Body of pancreas (tissue), 4 donors: ENCODE data around the gene SH3D19. TPM values are rescaled to one million over a fixed set of nuclear protein-coding genes. Genes with fewer than 3 reads are reported as not detected.
A peak's percentile ranks its signal among the peaks of the same experiment; 100 is the strongest.

Experiments
- ATAC-seq: fragments of 150-250 bp; one replicate; pipeline ENCODE4 v1.9.1; 2016
- DNase-seq, 4 donors: peaks; one replicate each; pipeline ENCODE4 v3.0.0-alpha.2; 2019
- H3K27ac ChIP-seq, 4 donors: fragments of 200-600 bp; sonication (generic); 1 replicate in 3 of 4; 2 replicates in 1 of 4; pipeline versions ENCODE4 v1.5.1 to v1.6.1; 2016 to 2019; ENCODE audit warnings: mild to moderate bottlenecking in 1 of 4, mixed read lengths in 1 of 4, moderate library complexity in 1 of 4
- H3K27me3 ChIP-seq, 2 donors: fragments of 200-600 bp; sonication (generic); one replicate each; pipeline ENCODE4 v1.6.0; 2016; ENCODE audit warnings: mild to moderate bottlenecking in 1 of 2
- H3K36me3 ChIP-seq, 2 donors: fragments of 200-600 bp; sonication (generic); replicated peaks in 1 of 2; 2 replicates each; pipeline ENCODE4 v1.5.1; 2016; ENCODE audit warnings: low read depth in 2 of 2; ENCODE audit not compliant: insufficient read depth in 1 of 2
- H3K4me1 ChIP-seq: fragments of 200-600 bp; sonication (generic); one replicate; pipeline ENCODE4 v1.6.0; 2016
- H3K4me3 ChIP-seq, 2 donors: fragments of 200-600 bp; sonication (generic); 1 replicate in 1 of 2; 2 replicates in 1 of 2; pipeline ENCODE4 v1.5.1; 2016 to 2019
- H3K9me3 ChIP-seq, 3 donors: fragments of 200-600 bp; sonication (generic); 1 replicate in 2 of 3; 2 replicates in 1 of 3; pipeline ENCODE4 v1.5.1; 2016
- POLR2A ChIP-seq, 3 donors: fragments of 450-650 bp; IDR thresholded peaks; one replicate each; pipeline ENCODE4 v1.6.1; 2016; ENCODE audit warnings: antibody characterized with exemption in 3 of 3, mild to moderate bottlenecking in 2 of 3
- WGBS, 2 donors: methylation state at CpG; one replicate each; pipeline ENCODE4 v1.1.5; 2017; 5-methylcytosine and 5-hydroxymethylcytosine counted together
- intact Hi-C: fragments of 100-400 bp; cut with DNase I; formaldehyde crosslinking; loops from one replicate; pipeline ENCODE4 v1.15.1; 2023
- total RNA-seq, 2 donors: library from RNA; depleted of rRNA; stranded (reverse); fragments of >200 nt; gene quantifications; one replicate each; pipeline ENCODE4 v1.1.0, GENCODE V29; 2016
- TF ChIP-seq, protein P1 (sequence below), 7 experiments: fragments of 450-650 bp in 4 of 7; fragments of 200-600 bp in 3 of 7; sonication (generic) in 3 of 7; IDR thresholded peaks; one replicate each; pipeline ENCODE4 v1.5.1; 2016 to 2019; ENCODE audit warnings: antibody characterized with exemption in 7 of 7

Gene SH3D19
- total RNA-seq, 2 donors from 2014 or later: 38.1 to 42.8 TPM

GRCh38 chr4:151359576-151359975 lies 34.2 kb upstream of the SH3D19 start:
- no peaks in the 10 kb centered on the region for H3K4me1 ChIP-seq
- no peaks in the 10 kb centered on the region for H3K36me3 ChIP-seq
- TF ChIP-seq, protein P1, sequence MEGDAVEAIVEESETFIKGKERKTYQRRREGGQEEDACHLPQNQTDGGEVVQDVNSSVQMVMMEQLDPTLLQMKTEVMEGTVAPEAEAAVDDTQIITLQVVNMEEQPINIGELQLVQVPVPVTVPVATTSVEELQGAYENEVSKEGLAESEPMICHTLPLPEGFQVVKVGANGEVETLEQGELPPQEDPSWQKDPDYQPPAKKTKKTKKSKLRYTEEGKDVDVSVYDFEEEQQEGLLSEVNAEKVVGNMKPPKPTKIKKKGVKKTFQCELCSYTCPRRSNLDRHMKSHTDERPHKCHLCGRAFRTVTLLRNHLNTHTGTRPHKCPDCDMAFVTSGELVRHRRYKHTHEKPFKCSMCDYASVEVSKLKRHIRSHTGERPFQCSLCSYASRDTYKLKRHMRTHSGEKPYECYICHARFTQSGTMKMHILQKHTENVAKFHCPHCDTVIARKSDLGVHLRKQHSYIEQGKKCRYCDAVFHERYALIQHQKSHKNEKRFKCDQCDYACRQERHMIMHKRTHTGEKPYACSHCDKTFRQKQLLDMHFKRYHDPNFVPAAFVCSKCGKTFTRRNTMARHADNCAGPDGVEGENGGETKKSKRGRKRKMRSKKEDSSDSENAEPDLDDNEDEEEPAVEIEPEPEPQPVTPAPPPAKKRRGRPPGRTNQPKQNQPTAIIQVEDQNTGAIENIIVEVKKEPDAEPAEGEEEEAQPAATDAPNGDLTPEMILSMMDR (IDR thresholded peaks at IDR 0.05): no peak
- no peak for TF ChIP-seq POLR2A (IDR thresholded peaks at IDR 0.05)
- no peaks in the 10 kb centered on the region for H3K9me3 ChIP-seq
- H3K27me3 ChIP-seq: no peaks in the 10 kb centered on the region
- intact Hi-C loops: no loop called here
- H3K4me3 ChIP-seq: no peak overlapping the region
- DNase-seq (peak in 1 of 4 donors; percentile 12), ATAC-seq (no peak)
- WGBS, 2 donors: 58 to 74% methylated on average over 4 of the region's 4 CpGs
- no peak overlapping the region for H3K27ac ChIP-seq

- H3K4me1 ChIP-seq: no peaks in the 10 kb centered on the region
- H3K27ac ChIP-seq: no peak overlapping the region
- 93 to 96% methylated on average over 3 of the region's 3 CpGs for WGBS, 2 donors
- TF ChIP-seq, protein P1 (IDR thresholded peaks at IDR 0.05): no peak
- no peak for TF ChIP-seq POLR2A (IDR thresholded peaks at IDR 0.05)
- no peak overlapping the region for H3K4me3 ChIP-seq
- no peaks in the 10 kb centered on the region for H3K36me3 ChIP-seq
- H3K27me3 ChIP-seq: no peaks in the 10 kb centered on the region
- no peak for DNase-seq
- intact Hi-C loops: no loop called here
- ATAC-seq: no peak
- H3K9me3 ChIP-seq: no peaks in the 10 kb centered on the region
Measured at GRCh38 chr4:151358266-151358665, 32.9 kb upstream of the SH3D19 start.

DNA sequence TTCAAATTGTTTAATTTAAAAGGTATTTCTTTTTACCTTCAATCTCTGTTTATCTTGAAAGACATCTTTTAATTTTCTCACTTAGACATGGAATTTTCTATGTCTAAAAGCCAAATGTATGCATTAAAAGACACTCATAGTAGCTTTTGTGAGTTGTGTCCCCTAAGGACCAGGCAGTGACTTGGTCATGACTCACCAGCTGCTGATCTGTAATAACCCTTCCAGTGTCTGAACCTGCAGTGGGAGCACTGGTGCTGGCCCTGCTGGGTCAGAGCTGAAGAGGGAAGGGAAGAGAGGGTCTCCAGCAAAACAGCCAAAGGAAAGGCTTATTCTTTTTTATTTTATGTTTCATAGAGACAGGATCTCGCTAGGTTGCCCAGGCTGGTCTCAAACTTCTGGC lies 31.1 kb upstream of the SH3D19 start:
- intact Hi-C loops: no loop called here
- DNase-seq: no peak
- no peaks in the 10 kb centered on the region for H3K27me3 ChIP-seq
- H3K27ac ChIP-seq: no peak overlapping the region
- 94% methylated on average over 1 of the region's 1 CpG for WGBS, 2 donors
- H3K36me3 ChIP-seq: no peaks in the 10 kb centered on the region
- H3K9me3 ChIP-seq: no peaks in the 10 kb centered on the region
- H3K4me1 ChIP-seq: no peaks in the 10 kb centered on the region
- ATAC-seq: no peak
- TF ChIP-seq, protein P1 (IDR thresholded peaks at IDR 0.05): no peak
- no peak for TF ChIP-seq POLR2A (IDR thresholded peaks at IDR 0.05)
- no peak overlapping the region for H3K4me3 ChIP-seq

- Histone ChIP-seq H3K9me3 (no peaks in the 10 kb centered on the region), H3K27me3 (no peaks in the 10 kb centered on the region), H3K4me3 (no peak overlapping the region), H3K36me3 (no peaks in the 10 kb centered on the region), H3K27ac (no peak overlapping the region), H3K4me1 (no peaks in the 10 kb centered on the region)
- DNase-seq (no peak), ATAC-seq (no peak)
- WGBS, 2 donors: 78% methylated on average over 4 of the region's 4 CpGs
- TF ChIP-seq, protein P1 (IDR thresholded peaks at IDR 0.05): no peak
- intact Hi-C loops: no loop called here
Measured at GRCh38 chr4:151355155-151355554, 29.8 kb upstream of the SH3D19 start.

DNA sequence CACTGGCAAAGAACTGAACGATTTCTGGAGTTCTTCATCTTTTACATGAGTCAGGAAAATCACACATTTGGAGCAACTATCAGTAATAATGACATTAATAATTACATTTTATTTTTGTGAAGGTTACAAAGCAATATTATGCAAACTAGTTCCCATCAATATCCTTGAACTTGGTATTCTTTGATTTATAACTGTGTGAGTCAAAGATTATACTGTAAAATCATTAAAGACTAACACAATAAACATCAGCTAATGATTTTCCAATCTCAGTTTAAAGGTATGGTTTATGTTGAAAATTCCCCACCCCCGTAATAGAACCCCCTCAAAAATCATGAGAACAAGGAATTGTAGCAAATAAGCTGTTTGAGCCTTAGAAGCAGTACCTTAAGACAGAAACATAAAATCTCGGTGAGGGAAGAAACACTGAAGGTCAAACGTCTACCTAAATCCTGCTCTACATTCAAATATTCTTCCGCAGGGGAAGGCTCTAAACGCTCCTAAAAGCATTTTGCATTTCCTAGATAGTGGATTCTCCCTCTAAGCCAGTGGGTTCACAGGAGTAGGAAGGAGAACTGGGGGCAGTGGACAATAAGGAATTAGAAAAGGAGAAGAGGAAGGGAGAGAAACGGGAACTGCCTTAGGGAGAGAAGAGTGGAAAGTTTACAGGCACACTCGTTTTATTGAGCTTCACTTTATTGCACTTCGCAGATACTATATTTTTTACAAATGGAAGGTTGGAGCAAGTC lies 22.3 kb upstream of the SH3D19 start:
- Histone ChIP-seq H3K4me3 (no peak overlapping the region), H3K27me3 (no peaks in the 10 kb centered on the region), H3K4me1 (no peaks in the 10 kb centered on the region), H3K27ac (no peak overlapping the region), H3K36me3 (no peaks in the 10 kb centered on the region), H3K9me3 (no peaks in the 10 kb centered on the region)
- intact Hi-C loops: no loop called here
- no peak for DNase-seq
- 53 to 73% methylated on average over 9 of the region's 9 CpGs for WGBS, 2 donors
- no peak for TF ChIP-seq POLR2A (IDR thresholded peaks at IDR 0.05)
- TF ChIP-seq, protein P1 (IDR thresholded peaks at IDR 0.05): no peak
- no peak for ATAC-seq
